Testis (tissue), 2 donors: ENCODE data around the gene APOBEC3H.

ENCODE experiments used
- CTCF ChIP-seq, 3 experiments: fragments of 450-650 bp in 2 of 3; fragments of 200-600 bp in 1 of 3; sonication (generic) in 1 of 3; IDR thresholded peaks; one replicate each; pipeline ENCODE4 v1.5.1; 2016 to 2019; ENCODE audit warnings: antibody characterized with exemption in 3 of 3, mild to moderate bottlenecking in 2 of 3, moderate library complexity in 1 of 3
- POLR2A ChIP-seq: fragments of 450-650 bp; IDR thresholded peaks from one replicate; pipeline ENCODE4 v1.6.1; 2017; ENCODE audit warnings: antibody characterized with exemption, mild to moderate bottlenecking, moderate library complexity

GRCh38 chr22:39109361-39109760 is 12.3 kb downstream of the APOBEC3H start:
- TF ChIP-seq POLR2A, result no peak
- TF ChIP-seq CTCF (IDR thresholded peaks at IDR 0.05), result no peak
